NCI-H2196 (cell line): Measurements from ENCODE around the gene KRTAP16-1.

Source experiments
- DNase-seq: peaks from one replicate; lab custom pipeline; 2025; ENCODE audit not compliant: unreplicated experiment; lab: John Stamatoyannopoulos, UW

The KRTAP16-1 gene

GRCh38 chr17:41329279-41329948 lies 20.3 kb upstream of the KRTAP16-1 start:
- DNase-seq: peak; percentile 17

DNA sequence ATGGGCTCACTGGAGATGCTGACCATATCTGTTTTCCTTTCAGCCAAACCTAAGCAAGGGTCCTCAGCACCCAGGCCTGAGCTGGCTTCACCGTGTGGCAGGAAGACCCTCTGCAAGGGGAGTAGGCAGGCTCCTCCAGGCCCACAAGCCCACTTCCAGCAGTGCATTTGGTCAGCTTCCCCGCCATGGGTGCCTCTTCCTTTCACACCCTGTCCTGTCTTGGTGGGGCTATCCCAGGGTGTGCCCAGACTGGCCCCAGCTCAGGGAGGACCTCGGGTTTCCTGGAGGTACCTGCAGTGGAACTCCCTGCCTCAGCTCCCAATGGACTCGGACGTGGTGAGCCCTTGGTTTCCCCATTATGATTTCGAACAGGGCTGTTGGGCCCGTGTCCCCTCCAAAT lies 19.1 kb upstream of the KRTAP16-1 start:
- DNase-seq: no peak

GRCh38 chr17:41327411-41328120 lies 18.5 kb upstream of the KRTAP16-1 start:
- no peak for DNase-seq

DNA sequence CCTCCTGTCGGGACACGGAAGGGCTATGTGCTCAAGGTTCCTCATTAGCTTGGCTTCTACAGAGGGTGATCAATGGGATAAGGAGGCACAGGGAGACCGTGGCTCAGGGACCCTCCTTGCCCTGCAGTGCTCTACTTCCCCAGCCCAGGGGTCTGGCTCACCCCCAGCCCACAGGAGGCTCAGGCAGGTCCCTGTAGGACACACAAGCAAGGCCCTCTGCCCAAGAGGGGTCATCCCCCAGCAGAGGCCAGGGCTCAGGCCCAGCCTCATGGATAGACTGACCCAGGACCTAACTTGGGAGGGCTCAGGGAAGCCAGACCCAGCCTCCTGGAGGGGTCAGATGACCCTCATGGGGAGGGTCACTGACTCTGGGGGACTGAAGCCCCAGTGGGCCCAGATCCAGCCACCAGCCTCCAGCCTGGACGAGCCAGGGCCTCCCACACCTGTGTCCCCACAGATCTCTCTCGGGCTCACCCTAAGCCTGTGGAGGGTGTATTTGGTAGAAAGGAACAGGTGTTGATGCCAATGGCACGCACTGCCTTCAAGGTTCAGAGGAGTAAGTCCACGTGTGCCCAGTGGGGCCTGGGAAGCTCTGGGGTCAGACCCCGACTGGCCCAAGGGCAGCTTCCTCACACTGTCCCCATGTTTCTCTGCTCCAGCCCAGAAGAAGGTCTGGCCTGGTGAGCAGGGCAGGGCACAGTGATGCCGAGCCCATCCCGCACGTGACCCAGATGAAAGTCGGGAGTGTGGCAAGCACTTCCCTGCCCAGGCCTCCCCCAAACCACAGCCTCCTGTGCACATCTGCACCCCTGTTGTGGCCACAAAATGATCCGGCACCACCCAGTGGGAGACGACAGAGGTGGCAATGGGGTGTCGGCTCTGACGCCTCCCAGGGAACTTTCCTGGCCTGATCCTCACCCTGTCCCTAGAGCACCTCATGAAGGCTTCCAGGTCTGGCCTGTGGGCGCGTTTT lies 17.4 kb upstream of the KRTAP16-1 start:
- DNase-seq: no peak

- DNase-seq: no peak
These were observed 16.5 kb upstream of the KRTAP16-1 start for GRCh38 chr17:41325611-41326010.

DNA sequence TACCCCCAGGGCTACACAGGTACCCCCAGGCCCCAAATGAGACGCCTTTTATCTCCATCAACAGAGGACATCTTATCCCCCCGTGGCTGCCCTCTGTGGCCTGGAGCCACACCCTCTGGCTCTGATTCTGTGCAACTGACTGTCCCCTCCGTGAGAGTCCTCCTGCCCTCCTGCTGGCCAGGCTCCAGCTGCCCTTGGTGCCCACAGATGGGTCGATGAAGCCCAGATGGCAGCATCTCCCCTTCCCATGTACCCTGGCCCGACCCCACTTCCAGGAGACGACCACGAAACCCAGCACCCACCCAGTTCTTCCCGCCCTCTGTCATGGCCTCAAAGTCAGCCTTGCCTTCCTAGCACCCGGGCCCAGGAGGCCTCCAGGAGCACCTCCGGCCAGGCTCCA lies 16.0 kb upstream of the KRTAP16-1 start:
- no peak for DNase-seq

DNA sequence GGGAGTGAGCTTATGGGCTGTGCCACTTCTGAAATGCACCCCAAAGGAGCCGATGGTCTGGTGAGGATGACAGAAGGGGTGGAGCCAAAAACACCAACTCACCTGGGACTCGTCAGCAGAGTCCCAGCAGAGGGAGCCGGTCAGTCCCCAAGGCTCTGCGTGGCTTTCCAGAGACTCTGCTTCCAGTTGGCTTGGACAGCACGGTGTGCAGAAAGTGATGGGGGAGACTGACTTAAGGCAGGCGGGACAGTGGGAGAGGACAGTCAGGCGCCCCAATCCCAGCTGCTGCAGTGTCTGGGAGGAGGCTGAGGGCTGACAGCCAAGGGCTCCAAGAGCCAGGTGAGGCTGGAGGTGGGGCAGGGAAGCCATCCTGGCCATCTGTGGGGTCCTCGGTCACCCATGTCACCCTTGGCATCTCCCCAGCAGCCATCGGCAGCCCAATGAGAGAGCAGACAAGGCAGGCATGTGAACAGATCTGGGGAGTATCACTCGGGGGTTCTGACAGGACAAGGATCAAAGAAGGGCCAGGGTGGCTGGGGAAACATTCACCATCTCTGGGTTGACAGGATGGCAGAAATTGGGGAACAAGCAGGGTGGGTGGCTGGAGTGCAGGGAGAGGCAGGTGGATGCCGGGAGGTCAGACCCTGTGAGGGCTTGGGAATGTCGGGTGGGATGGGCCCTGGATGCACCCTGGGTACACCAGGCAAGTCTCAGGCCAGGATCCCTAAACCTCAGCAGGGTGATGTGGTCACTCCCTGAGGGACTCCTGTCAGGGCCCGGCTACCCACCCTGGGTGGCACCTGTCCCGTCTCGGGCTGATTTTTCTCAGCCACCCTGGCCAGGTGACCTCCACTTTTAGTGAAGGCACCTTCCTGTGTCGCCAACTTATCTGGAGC lies 15.3 kb upstream of the KRTAP16-1 start:
- peak; percentile 21 for DNase-seq

GRCh38 chr17:41322903-41323895 lies 14.1 kb upstream of the KRTAP16-1 start:
- no peak for DNase-seq

DNA sequence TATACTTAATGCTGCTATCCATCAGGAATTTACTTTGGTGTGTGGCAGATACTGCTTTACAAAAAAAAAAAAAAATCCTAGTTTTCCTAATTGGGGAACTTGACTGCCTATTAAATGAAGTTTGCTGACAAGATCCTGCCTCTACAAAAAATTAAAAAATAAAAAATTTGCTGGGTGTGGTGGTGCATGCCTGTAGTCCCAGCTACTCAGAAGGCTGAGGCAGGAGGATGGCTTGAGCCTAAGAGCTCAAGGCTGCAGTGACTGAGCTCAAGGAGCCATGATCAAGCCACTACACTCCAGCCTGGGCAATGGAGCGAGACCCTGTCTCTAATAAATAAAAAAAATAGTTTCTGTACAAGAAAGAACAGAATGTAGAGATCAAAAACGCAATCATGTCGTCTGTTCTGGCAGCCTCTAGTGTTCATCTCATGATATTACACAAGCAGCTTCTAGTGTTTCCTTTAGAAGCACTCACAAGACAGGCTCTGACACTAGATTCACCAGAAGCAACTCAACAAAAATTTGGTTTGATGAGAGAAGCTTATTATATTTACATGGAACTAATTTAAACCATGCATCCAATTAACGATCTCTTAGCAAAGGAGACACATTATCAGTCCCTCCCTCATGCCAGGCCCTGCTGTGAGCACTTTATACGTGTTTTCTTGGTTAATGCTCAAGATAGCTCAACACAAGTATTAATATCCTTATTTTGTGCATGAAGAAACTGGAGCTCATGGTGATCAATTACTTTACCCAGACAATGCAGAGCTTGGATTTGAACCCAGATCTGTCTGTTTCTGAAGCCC lies 13.2 kb upstream of the KRTAP16-1 start:
- DNase-seq: peak; percentile 23

DNA sequence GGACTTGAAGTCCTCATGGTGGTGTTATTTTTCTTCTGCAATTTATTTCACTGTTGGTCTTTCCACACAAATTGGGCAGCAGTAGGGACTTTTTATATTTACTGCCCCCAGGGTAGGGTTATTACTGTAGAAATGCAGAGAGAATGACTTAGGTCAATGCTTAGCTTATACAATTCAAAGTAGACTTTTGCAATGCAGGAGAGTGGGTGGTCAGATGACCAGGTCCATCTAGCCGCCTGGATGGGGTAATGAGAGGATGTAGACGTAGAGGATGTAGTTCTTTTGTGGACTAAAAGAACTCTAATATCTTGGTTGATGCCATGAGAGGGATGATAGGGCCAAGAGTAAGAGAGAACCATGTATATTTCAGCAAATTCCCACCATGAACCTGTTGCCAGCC lies 9.1 kb upstream of the KRTAP16-1 start:
- DNase-seq: no peak

DNA sequence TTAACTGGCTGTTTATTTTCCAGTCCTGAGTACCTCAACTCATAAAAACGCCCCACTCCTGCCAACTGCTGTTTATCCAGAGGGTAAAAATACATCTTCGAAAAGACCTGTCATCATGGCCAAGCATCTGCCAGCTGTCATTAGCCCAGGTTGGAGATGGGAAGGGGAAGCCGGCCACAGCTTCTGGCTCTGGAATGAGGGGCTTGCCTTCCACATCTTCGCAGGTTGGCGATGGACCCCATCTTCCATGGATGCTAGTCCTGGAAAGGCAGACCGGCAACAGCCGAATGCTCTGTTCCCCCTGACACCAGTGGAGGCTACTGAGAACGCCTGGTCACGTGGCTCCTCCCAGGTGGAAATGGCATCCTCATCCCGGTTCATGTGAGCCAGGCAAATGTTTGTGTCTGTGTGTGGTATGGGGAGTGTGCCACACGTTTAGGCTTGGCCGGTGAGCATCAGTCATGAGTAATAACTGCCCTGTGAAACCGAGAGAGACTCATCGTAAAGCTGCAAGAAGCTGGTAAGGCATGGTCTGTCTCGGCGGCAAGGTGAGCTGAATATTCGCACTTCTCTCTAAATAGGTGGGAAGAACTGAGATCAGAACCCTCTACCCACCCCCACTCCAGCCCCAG lies 6.8 kb upstream of the KRTAP16-1 start:
- no peak for DNase-seq

- DNase-seq: no peak
These were observed 6.2 kb upstream of the KRTAP16-1 start, which contains the start of gene KRTAP17-1 for GRCh38 chr17:41315204-41315794. Gene KRTAP17-1, minus strand, starts transcription at chr17:41315710. Its CDS starts 60 bp downstream, at chr17:41315650.

- no peak for DNase-seq
These were observed 2.0 kb upstream of the KRTAP16-1 start for GRCh38 chr17:41311111-41311510.

- peak; percentile 77 for DNase-seq
These were observed 725 bp downstream of the KRTAP16-1 start for GRCh38 chr17:41308251-41308917.

DNA sequence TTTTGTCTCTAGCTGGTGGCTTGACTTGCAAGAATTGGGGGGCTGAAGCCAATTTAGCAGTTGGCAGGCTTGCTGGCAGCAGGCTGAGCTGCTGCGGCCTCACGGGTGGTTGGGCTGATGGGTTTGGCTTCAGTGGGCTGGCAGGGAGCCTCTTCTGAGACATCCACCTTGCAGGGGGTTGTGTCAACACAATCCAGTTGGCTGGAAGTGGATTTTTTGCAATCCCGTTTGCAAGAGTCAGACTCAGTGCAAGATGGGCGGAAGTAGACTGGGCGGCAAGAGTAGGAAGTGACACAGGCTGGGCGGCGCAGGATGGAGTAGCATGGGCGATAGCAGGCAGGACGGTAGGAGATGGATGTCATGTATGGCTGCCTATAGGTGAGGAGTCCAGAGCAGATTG lies 1.5 kb downstream of the KRTAP16-1 start:
- no peak for DNase-seq

GRCh38 chr17:41304091-41304490 lies 5.0 kb downstream of the KRTAP16-1 start:
- DNase-seq: no peak

DNA sequence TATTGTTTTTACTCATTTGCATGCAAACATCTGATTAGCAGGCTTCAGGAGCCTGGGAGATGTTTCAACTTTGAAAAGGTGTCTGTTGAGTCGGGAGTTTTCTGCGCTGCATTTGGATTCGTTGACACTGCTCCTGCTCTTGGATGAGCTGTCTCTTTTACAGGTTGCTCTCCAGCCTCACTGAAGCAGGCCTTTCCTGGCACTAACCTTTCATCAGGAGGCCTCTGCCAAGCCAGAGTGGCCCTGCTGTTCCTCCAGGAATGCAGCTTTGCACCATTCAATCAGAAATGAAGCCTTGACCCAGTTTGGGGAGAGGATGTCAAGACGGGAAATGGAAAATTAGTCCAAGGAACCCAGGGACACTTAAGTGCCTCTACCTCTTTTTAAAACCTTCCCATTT lies 6.1 kb downstream of the KRTAP16-1 start:
- no peak for DNase-seq
